Endothelial cell of umbilical vein (primary cell): ENCODE measurements around the gene DLG5. TPM values are rescaled to one million over a fixed set of nuclear protein-coding genes. Genes with fewer than 3 reads are reported as not detected.

Source experiments
- BruUV-seq: library from RNA; stranded (reverse); fragments of 400-500 nt; replicated peaks from 2 replicates; lab custom pipeline; 2021; lab: Mats Ljungman, UMichigan
- CTCF ChIA-PET: fragments of 300-600, 350-600 bp; sonication (Branson Sonifier 250); formaldehyde crosslinking; loops from one replicate; lab custom pipeline; 2021; ENCODE audit warnings: antibody characterized with exemption, inconsistent platforms; lab: Charles Lee
- POLR2A ChIA-PET: fragments of 300-600, 350-600 bp; sonication (Branson Sonifier 250); formaldehyde crosslinking; loops from one replicate; lab custom pipeline; 2021; ENCODE audit warnings: antibody characterized with exemption, inconsistent platforms; lab: Charles Lee
- DNase-seq: peaks from one replicate; pipeline ENCODE4 v3.0.0-alpha.2; 2011; ENCODE audit warnings: low read depth, low spot score
- FAIRE-seq: peaks from 2 replicates; lab custom pipeline; 2011; peaks lifted over from hg19 to GRCh38; lab: Jason Lieb, UNC
- H2AFZ ChIP-seq: 2 replicates; pipeline ENCODE4 v1.6.0; 2012; ENCODE audit warnings: low read depth, low read length, control low read depth, inconsistent platforms
- H3K27ac ChIP-seq: 2 replicates; pipeline ENCODE4 v1.5.1; 2011; ENCODE audit warnings: low read depth, mild to moderate bottlenecking, control low read depth, low read length, moderate library complexity; ENCODE audit not compliant: insufficient read depth
- H3K27me3 ChIP-seq, 2 experiments: 2 replicates each; pipeline versions ENCODE4 v1.6.0 to v1.6.1; 2011; ENCODE audit warnings: low read length in 2 of 2, mixed read lengths in 1 of 2; ENCODE audit not compliant: control insufficient read depth in 2 of 2, insufficient read depth in 2 of 2
- H3K36me3 ChIP-seq, 2 experiments: 2 replicates in 1 of 2; 3 replicates in 1 of 2; pipeline ENCODE4 v1.5.1; 2011; ENCODE audit warnings: low read length in 2 of 2, mild to moderate bottlenecking in 1 of 2, moderate library complexity in 1 of 2; ENCODE audit not compliant: control insufficient read depth in 2 of 2, insufficient read depth in 2 of 2; ENCODE audit errors: extremely low read depth in 1 of 2
- H3K4me1 ChIP-seq: 3 replicates; pipeline ENCODE4 v1.5.1; 2011; ENCODE audit warnings: mild to moderate bottlenecking, low read length; ENCODE audit not compliant: control insufficient read depth, insufficient read depth; ENCODE audit errors: extremely low read depth
- H3K4me2 ChIP-seq: 2 replicates; pipeline ENCODE4 v1.6.1; 2011; ENCODE audit warnings: low read length, control low read depth, mixed read lengths; ENCODE audit not compliant: insufficient read depth
- H3K4me3 ChIP-seq, 3 experiments: fragments of 200-600 bp in 1 of 3; sonication (generic), shearing (Covaris generic) in 1 of 3; replicated peaks in 1 of 3; 2 replicates each; pipeline ENCODE4 v1.5.1; 2011 to 2016; ENCODE audit warnings: control low read depth in 3 of 3, low read length in 3 of 3, mild to moderate bottlenecking in 2 of 3, inconsistent platforms in 1 of 3, low read depth in 1 of 3, moderate library complexity in 1 of 3; ENCODE audit not compliant: insufficient read depth in 1 of 3
- H3K79me2 ChIP-seq: 2 replicates; pipeline ENCODE4 v1.6.0; 2012; ENCODE audit warnings: low read length, inconsistent platforms; ENCODE audit not compliant: control insufficient read depth, insufficient read depth
- H3K9ac ChIP-seq: replicated peaks from 2 replicates; pipeline ENCODE3; 2011; ENCODE audit warnings: low read length, control low read depth; ENCODE audit not compliant: insufficient read depth; ENCODE audit errors: extremely low read depth
- H3K9me1 ChIP-seq: replicated peaks from 3 replicates; pipeline ENCODE4 v1.6.0; 2011; ENCODE audit warnings: mild to moderate bottlenecking, low read length; ENCODE audit not compliant: control insufficient read depth, insufficient read depth; ENCODE audit errors: extremely low read depth
- H3K9me3 ChIP-seq: replicated peaks from 2 replicates; pipeline ENCODE4 v1.5.1; 2012; ENCODE audit warnings: low read length, inconsistent platforms; ENCODE audit not compliant: control insufficient read depth, insufficient read depth
- H4K20me1 ChIP-seq: replicated peaks from 2 replicates; pipeline ENCODE3; 2011; ENCODE audit warnings: mild to moderate bottlenecking, low read length; ENCODE audit not compliant: control insufficient read depth, insufficient read depth; ENCODE audit errors: extremely low read depth
- EZH2 ChIP-seq: IDR thresholded peaks from 2 replicates; pipeline ENCODE4 v1.6.1; 2012; ENCODE audit warnings: borderline replicate concordance, low read depth, mild to moderate bottlenecking, moderate library complexity, low read length, inconsistent platforms; ENCODE audit not compliant: severe bottlenecking
- FOS ChIP-seq: IDR thresholded peaks from 2 replicates; pipeline ENCODE4 v1.6.1; 2011; ENCODE audit warnings: mild to moderate bottlenecking, low read length, moderate library complexity, borderline replicate concordance; ENCODE audit not compliant: insufficient read depth
- GATA2 ChIP-seq: IDR thresholded peaks from 2 replicates; pipeline ENCODE4 v1.7.0; 2011; ENCODE audit warnings: low read depth, mild to moderate bottlenecking, moderate library complexity, mixed read lengths, low read length; ENCODE audit not compliant: insufficient read length, insufficient read depth
- JUN ChIP-seq: IDR thresholded peaks from 2 replicates; pipeline ENCODE4 v1.6.1; 2011; ENCODE audit warnings: borderline replicate concordance, low read depth; ENCODE audit not compliant: insufficient read length, insufficient read depth
- MYC ChIP-seq: IDR thresholded peaks from one replicate; pipeline ENCODE4 v1.6.1; 2011; ENCODE audit warnings: mild to moderate bottlenecking, low read depth, low read length
- POLR2A ChIP-seq: IDR thresholded peaks from 2 replicates; pipeline ENCODE4 v1.6.1; 2012; ENCODE audit warnings: low read depth, mild to moderate bottlenecking, control low read depth, low read length
- POLR2AphosphoS5 ChIP-seq: IDR thresholded peaks from 2 replicates; pipeline ENCODE4 v1.6.1; 2012; ENCODE audit warnings: low read depth, mild to moderate bottlenecking, control low read depth, low read length, moderate library complexity; ENCODE audit not compliant: insufficient read depth
- dilution Hi-C: fragments of 300-500 bp; cut with MboI; formaldehyde crosslinking; loops from one replicate; pipeline ENCODE4 v1.15.0; 2019; ENCODE audit warnings: low sequenced_read_pairs; ENCODE audit not compliant: extremely low pct_ligation_motif_present
- intact Hi-C: fragments of 100-400 bp; cut with micrococcal nuclease; formaldehyde crosslinking; loops from one replicate; pipeline ENCODE4 v1.10.0; 2022
- polyA plus RNA-seq, 4 experiments: library from polyadenylated mRNA; depleted of rRNA in 3 of 4; stranded (reverse) in 3 of 4; unstranded in 1 of 4; fragments of >200 nt; gene quantifications; 2 replicates each; pipeline versions ENCODE4 v1.2.1 to v1.2.3, GENCODE V29; 2011 to 2012; ENCODE audit warnings: missing spikeins in 1 of 4
- total RNA-seq: library from RNA; stranded (reverse); gene quantifications from 2 replicates; pipeline ENCODE4 v1.2.3, GENCODE V29; 2021
- TF ChIP-seq, protein P1 (sequence below): IDR thresholded peaks from 2 replicates; pipeline ENCODE4 v1.6.1; 2011; ENCODE audit not compliant: insufficient read depth, insufficient read length
- TF ChIP-seq, protein P2 (sequence below), 2 donors: IDR thresholded peaks; 1 replicate in 1 of 2; 2 replicates in 1 of 2; pipeline ENCODE4 v1.5.1; 2011; ENCODE audit warnings: low read length in 2 of 2, mild to moderate bottlenecking in 2 of 2, moderate library complexity in 2 of 2, control low read depth in 1 of 2, inconsistent platforms in 1 of 2, low read depth in 1 of 2; ENCODE audit not compliant: insufficient read depth in 1 of 2; ENCODE audit errors: extremely low read depth in 1 of 2

DLG5 gene
- total and polyA plus RNA-seq, 2 donors (not counting 3 experiments of a cell fraction or from before 2014, with no cell fraction given), result 12.3 to 24.9 TPM

DNA sequence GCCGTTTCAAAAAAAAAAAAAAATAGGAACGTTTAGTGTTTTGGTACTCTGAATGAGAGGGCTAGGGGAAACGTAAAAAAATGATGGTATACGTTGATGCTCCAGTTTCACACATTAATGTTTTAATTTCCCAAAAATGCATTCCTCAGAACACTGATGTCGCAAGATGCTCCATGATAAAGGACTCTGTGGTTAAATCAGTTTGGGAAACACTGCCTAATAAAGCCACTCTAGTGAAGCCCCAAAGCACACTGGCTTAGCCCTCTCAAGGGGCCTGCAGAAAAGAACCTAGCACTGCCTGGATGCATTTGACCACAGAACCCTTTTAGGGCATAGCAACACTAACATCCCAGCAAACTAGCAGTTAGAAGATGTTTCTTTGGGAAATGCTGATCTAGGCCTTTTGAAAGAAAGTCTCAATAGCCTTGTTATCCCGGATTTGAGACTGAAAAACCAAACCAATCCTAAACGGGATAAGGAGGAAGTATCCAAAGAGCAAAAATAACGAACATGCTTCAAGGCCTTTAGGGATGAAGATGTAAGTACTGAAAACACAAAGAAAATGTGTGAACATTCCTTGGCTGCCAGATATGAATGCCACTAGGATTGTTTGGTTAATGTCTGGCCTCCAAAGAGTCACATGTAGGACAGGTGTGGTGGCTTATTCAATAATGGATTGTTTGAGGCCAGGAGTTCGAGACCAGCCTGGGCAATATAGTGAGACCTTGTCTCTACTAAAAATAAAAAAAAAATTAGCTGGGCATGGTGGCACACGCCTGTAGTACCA is 11.0 kb downstream of the DLG5 start:
- CTCF ChIA-PET, result no interaction called here

DNA sequence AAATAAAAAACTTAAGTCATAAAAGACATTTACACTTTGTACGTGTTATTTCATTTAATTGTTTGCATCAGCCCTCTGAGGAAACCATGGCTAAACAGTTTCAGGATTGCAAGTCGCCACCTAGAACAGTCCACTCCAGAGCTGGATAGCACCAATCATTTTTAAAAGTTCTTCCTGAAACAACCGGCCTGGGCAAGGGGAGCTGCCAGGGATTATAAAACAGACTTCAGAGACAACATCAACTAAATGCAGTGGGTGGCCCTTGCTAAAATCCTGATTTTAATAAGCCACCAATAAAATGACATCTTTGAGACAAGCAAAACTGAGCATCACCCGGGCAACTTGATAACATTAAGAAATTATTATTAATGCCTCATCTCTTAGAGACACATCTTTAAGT is 13.5 kb downstream of the DLG5 start:
- ChIA-PET CTCF (interaction anchor here (1.9 kb wide), 1 partner anchor 12 kb away, joined by 7 read pairs; no protein-coding TSS in a partner anchor), POLR2A (no interaction called here)
- TF ChIP-seq JUN, result no peak
- no peak for TF ChIP-seq GATA2
- TF ChIP-seq POLR2A, result no peak
- TF ChIP-seq, protein P1, sequence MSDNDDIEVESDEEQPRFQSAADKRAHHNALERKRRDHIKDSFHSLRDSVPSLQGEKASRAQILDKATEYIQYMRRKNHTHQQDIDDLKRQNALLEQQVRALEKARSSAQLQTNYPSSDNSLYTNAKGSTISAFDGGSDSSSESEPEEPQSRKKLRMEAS, result no peak
- TF ChIP-seq MYC, result no peak
- TF ChIP-seq, protein P2, sequence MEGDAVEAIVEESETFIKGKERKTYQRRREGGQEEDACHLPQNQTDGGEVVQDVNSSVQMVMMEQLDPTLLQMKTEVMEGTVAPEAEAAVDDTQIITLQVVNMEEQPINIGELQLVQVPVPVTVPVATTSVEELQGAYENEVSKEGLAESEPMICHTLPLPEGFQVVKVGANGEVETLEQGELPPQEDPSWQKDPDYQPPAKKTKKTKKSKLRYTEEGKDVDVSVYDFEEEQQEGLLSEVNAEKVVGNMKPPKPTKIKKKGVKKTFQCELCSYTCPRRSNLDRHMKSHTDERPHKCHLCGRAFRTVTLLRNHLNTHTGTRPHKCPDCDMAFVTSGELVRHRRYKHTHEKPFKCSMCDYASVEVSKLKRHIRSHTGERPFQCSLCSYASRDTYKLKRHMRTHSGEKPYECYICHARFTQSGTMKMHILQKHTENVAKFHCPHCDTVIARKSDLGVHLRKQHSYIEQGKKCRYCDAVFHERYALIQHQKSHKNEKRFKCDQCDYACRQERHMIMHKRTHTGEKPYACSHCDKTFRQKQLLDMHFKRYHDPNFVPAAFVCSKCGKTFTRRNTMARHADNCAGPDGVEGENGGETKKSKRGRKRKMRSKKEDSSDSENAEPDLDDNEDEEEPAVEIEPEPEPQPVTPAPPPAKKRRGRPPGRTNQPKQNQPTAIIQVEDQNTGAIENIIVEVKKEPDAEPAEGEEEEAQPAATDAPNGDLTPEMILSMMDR (IDR thresholded peaks at IDR 0.05; ENCODE audit: extremely low read depth in 1 of 2, insufficient read depth in 1 of 2, low read depth in 1 of 2, low read length in 2 of 2), result no peak
- TF ChIP-seq FOS, result no peak
- TF ChIP-seq EZH2, result no peak
- TF ChIP-seq POLR2AphosphoS5, result no peak
- Histone ChIP-seq H3K36me3 (no peaks in the 10 kb centered on the region), H4K20me1 (no peaks in the 10 kb centered on the region), H3K27ac (no peak overlapping the region), H3K9me1 (no peaks in the 10 kb centered on the region), H3K4me2 (no peak overlapping the region), H3K4me3 (no peak overlapping the region), H3K79me2 (peaks cover 8% of the 10 kb centered on the region), H3K9me3 (no peaks in the 10 kb centered on the region), H3K27me3 (no peaks in the 10 kb centered on the region), H2AFZ (no peak overlapping the region), H3K4me1 (peaks cover 9% of the 10 kb centered on the region), H3K9ac (no peak overlapping the region)
- intact Hi-C loops (no loop called here), dilution Hi-C loops (no loop called here)
- BruUV-seq, result no TSS peak
- DNase-seq, result no peak
- no peak for FAIRE-seq

More for the DNA sequence above, 11.0 kb downstream of the DLG5 start:
- H4K20me1 ChIP-seq, result no peaks in the 10 kb centered on the region
- intact Hi-C loops (no loop called here), dilution Hi-C loops (no loop called here)
- peaks cover 2% of the 10 kb centered on the region for H3K79me2 ChIP-seq
- POLR2A ChIA-PET, result no interaction called here
- no peak for FAIRE-seq
- no peak overlapping the region for H3K27ac ChIP-seq
- no peak for DNase-seq
- no peak overlapping the region for H3K9ac ChIP-seq
- H3K36me3 ChIP-seq, result no peaks in the 10 kb centered on the region
- H3K4me3 ChIP-seq, result no peak overlapping the region
- TF ChIP-seq EZH2 (no peak), POLR2A (no peak), FOS (no peak)
- no peaks in the 10 kb centered on the region for H3K27me3 ChIP-seq
- H3K4me1 ChIP-seq, result no peaks in the 10 kb centered on the region
- no peak overlapping the region for H2AFZ ChIP-seq
- no peak overlapping the region for H3K4me2 ChIP-seq
- BruUV-seq, result no TSS peak
- H3K9me3 ChIP-seq, result no peaks in the 10 kb centered on the region
- no peaks in the 10 kb centered on the region for H3K9me1 ChIP-seq
